OCI-LY3 (cell line): ENCODE data around the gene HHAT.

Experiments
- CTCF ChIP-seq: fragments of 200-600, 300-600 bp; sonication (generic); IDR thresholded peaks from 2 replicates; pipeline ENCODE4 v1.5.1; 2014; ENCODE audit warnings: antibody characterized with exemption, low read length, low read depth
- EZH2phosphoT487 ChIP-seq: fragments of 200-600 bp; shearing (Covaris generic); IDR thresholded peaks from 2 replicates; pipeline ENCODE4 v1.6.1; 2018; ENCODE audit warnings: antibody characterized with exemption, mixed run types, low read depth

GRCh38 chr1:210662291-210663050, 333.8 kb downstream of the HHAT start:
- TF ChIP-seq CTCF (no peak), EZH2phosphoT487 (no peak)
